Measurements from ENCODE around the gene IDH3A.
"Not testable (repeated sequence)": the region's sequence is repeated elsewhere in the genome, so short reads cannot be mapped to it uniquely, and the experiment has no call there.

IDH3A gene

DNA sequence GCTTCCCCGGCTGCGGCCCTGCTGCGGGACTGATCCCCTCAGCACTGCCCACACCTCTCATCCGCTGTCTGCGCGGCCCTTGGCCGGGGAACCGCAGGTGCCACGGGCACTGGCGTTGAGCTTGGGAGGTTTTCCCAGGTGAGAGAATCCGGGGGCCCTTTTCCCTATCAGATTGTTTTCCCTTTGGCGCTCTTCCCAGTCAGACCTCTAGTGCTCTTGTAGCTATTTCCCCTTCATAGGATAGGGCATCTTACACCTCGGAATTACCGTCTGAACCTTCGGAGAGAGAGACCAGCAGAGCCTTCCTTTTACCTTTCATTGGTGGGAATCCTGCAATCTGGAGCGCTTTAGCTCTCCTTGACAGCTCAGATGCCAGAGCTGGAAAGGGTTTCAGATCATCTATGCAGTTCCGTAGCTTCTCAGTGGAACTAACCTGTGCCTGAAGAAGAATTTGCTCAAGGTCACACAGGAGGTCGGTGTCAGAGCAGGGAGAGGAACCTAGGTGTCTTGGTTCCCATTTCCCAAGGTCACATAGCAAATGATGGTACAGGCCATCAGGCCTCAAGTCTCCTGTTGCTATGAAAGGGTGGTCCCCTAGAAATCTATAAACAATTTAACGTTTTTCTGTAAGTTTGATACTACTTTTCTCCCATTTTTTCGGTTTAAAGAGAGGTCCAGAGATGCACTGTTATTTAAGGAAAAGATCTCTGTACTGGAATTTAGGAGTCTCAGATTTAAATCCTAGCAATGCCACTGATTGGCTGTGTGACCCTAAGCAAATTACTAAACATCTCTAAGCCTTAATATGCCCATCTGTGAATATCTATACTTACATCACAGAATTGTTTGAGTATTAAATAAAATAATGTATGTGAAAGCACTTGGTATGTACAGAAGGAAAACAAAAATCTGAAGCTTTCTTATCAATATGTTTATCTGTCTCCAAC, 916 bp downstream of the IDH3A start:
- peak overlapping the region; percentile 77 for H3K4me3 ChIP-seq (ENCODE audit: extremely low read depth, insufficient read depth, low read length, poor library complexity, severe bottlenecking)
- WGBS, 2 experiments (ENCODE audit: insufficient coverage in 2 of 2): 17 to 22% methylated on average over 9 to 13 of the region's 20 CpGs
- H3K9me3 ChIP-seq (ENCODE audit: control insufficient read depth, low read length): no peaks in the 10 kb centered on the region
- no peak overlapping the region for H3K27ac ChIP-seq (ENCODE audit: low read depth, low read length, severe bottlenecking)
- no peaks in the 10 kb centered on the region for H3K36me3 ChIP-seq (ENCODE audit: control insufficient read depth, insufficient read depth, low read length)
- no peaks in the 10 kb centered on the region for H3K4me1 ChIP-seq (ENCODE audit: control insufficient read depth, insufficient read depth, low read length, poor library complexity, severe bottlenecking)

DNA sequence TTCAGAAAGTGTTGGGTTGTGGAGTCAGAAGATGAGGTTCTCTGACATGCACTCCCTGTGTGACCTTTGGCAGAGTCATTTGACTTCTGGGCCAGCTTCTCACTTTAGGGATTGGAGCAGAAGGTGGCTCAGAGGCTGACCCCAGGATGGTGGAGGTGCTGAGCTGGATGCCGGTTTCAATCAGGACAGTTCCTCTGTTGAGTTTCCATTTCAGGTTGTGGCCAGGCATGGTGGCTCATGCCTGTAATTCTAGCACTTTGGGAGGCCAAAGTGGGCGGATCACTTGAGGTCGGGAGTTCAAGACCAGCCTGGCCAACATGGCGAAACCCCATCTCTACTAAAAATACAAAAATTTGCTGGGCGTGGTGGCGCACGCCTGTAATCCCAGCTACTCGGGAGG, 1.9 kb downstream of the IDH3A start:
- not testable (repeated sequence) for H3K36me3 ChIP-seq (ENCODE audit: control insufficient read depth, insufficient read depth, low read length); H3K4me1 ChIP-seq (ENCODE audit: control insufficient read depth, insufficient read depth, low read length, poor library complexity, severe bottlenecking)
- WGBS, 2 experiments (ENCODE audit: insufficient coverage in 2 of 2): 100% methylated on average over 2 to 3 of the region's 8 CpGs

DNA sequence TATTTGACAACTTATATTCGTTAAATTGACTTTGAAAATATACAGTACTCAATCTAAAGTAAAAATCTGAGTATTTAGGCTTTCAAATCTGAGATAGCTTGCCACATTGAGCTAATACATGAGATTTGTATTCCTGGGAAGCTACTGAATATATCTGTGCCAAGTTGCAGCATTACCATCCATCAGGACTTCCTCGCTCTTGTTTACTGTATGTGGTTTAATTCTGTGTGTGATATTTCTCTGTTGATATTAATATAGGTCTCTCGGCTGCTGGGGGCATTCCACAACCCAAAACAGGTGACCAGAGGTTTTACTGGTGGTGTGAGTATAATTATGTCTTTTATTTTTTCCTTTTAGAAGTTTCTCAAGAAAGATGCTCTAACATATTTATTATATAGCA, 5.8 kb downstream of the IDH3A start:
- Histone ChIP-seq H3K9me3 (ENCODE audit: control insufficient read depth, low read length) (no peaks in the 10 kb centered on the region), H3K27ac (ENCODE audit: low read depth, low read length, severe bottlenecking) (no peak overlapping the region), H3K4me3 (ENCODE audit: extremely low read depth, insufficient read depth, low read length, poor library complexity, severe bottlenecking) (no peak overlapping the region), H3K4me1 (ENCODE audit: control insufficient read depth, insufficient read depth, low read length, poor library complexity, severe bottlenecking) (no peaks in the 10 kb centered on the region), H3K36me3 (ENCODE audit: control insufficient read depth, insufficient read depth, low read length) (peaks cover 20% of the 10 kb centered on the region)
- 100% methylated on average over 1 of the region's 3 CpGs; no CpG with 5 or more reads in 1 of the 2 experiments for WGBS, 2 experiments (ENCODE audit: insufficient coverage in 2 of 2)

More for the DNA sequence above, 1.9 kb downstream of the IDH3A start:
- H3K9me3 ChIP-seq (ENCODE audit: control insufficient read depth, low read length); H3K4me3 ChIP-seq (ENCODE audit: extremely low read depth, insufficient read depth, low read length, poor library complexity, severe bottlenecking); H3K27ac ChIP-seq (ENCODE audit: low read depth, low read length, severe bottlenecking): not testable (repeated sequence)

DNA sequence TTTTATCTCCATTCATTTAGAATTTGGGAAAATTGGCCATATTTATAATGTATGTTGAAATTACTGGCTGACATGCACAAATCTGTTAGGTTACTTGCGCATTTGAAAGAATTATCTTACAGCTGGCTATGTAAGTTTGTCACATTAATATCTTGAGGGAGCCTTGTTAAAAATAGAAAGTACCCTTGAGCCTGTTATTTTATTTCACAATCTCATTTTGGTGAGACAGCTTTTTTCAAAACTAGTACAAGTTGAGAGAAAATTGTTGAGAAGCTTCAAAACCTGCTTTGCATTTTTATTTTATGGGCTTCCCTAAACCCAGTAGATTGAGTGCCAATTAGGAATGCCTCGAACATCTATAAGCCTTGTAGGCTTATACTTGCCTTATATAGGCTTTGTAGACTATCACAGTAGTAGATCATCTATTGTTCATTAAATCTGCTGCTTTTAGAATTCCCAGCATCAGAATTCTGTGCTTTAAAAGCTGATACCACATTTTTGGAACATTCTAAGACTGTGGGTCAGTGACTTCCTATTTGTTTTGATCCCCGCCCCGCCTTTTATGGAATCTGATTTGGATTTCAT, 6.3 kb downstream of the IDH3A start:
- Histone ChIP-seq H3K4me3 (ENCODE audit: extremely low read depth, insufficient read depth, low read length, poor library complexity, severe bottlenecking) (no peak overlapping the region), H3K36me3 (ENCODE audit: control insufficient read depth, insufficient read depth, low read length) (peaks cover 22% of the 10 kb centered on the region), H3K4me1 (ENCODE audit: control insufficient read depth, insufficient read depth, low read length, poor library complexity, severe bottlenecking) (no peaks in the 10 kb centered on the region), H3K27ac (ENCODE audit: low read depth, low read length, severe bottlenecking) (no peak overlapping the region), H3K9me3 (ENCODE audit: control insufficient read depth, low read length) (no peaks in the 10 kb centered on the region)
- WGBS, 2 experiments (ENCODE audit: insufficient coverage in 2 of 2): no CpG with 5 or more reads among the region's 4 CpGs

DNA sequence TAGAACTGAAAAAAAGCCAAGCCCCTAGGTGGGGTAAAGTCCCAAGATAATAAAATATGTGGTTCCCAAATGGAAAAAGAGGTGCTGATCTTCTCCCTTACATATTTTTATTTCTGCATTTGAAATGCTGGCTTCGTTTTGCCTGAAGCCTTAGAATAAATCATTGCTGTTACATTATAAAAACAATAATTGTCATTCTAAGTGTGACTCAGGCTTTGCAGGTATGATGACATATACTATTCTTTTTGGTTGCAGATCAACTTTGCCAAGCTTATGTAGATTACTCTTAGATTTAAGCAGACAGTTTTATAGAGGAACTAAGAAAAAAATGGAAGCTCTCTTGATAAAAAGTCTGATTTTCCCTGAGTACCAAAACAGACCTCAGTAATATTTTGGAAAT, 7.5 kb downstream of the IDH3A start:
- no CpG with 5 or more reads among the region's 1 CpG for WGBS, 2 experiments (ENCODE audit: insufficient coverage in 2 of 2)

DNA sequence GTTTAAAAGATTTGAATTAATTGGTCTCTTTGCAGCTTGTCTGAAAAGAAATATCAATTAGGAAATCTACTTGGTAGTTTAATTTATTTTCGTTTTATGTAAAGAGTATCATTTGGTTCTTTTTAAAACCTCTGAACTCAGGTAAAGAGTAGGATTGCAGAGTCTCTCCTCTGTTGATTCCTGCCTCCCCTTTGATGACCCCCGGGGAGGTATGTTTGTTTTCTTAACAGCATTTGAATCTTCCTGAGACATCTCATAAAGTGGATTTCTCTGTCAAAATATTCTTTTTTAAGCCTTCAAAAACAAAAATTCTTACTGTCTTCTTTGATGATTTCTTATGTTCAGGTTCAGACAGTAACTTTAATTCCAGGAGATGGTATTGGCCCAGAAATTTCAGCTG, 8.0 kb downstream of the IDH3A start:
- Histone ChIP-seq H3K4me1 (ENCODE audit: control insufficient read depth, insufficient read depth, low read length, poor library complexity, severe bottlenecking) (no peaks in the 10 kb centered on the region), H3K4me3 (ENCODE audit: extremely low read depth, insufficient read depth, low read length, poor library complexity, severe bottlenecking) (no peak overlapping the region), H3K27ac (ENCODE audit: low read depth, low read length, severe bottlenecking) (no peak overlapping the region), H3K36me3 (ENCODE audit: control insufficient read depth, insufficient read depth, low read length) (peaks cover 36% of the 10 kb centered on the region), H3K9me3 (ENCODE audit: control insufficient read depth, low read length) (no peaks in the 10 kb centered on the region)
- no CpG with 5 or more reads among the region's 2 CpGs for WGBS, 2 experiments (ENCODE audit: insufficient coverage in 2 of 2)

More for the DNA sequence above, 7.5 kb downstream of the IDH3A start:
- Histone ChIP-seq H3K4me3 (ENCODE audit: extremely low read depth, insufficient read depth, low read length, poor library complexity, severe bottlenecking) (no peak overlapping the region), H3K4me1 (ENCODE audit: control insufficient read depth, insufficient read depth, low read length, poor library complexity, severe bottlenecking) (no peaks in the 10 kb centered on the region), H3K36me3 (ENCODE audit: control insufficient read depth, insufficient read depth, low read length) (peaks cover 30% of the 10 kb centered on the region), H3K9me3 (ENCODE audit: control insufficient read depth, low read length) (no peaks in the 10 kb centered on the region), H3K27ac (ENCODE audit: low read depth, low read length, severe bottlenecking) (no peak overlapping the region)

DNA sequence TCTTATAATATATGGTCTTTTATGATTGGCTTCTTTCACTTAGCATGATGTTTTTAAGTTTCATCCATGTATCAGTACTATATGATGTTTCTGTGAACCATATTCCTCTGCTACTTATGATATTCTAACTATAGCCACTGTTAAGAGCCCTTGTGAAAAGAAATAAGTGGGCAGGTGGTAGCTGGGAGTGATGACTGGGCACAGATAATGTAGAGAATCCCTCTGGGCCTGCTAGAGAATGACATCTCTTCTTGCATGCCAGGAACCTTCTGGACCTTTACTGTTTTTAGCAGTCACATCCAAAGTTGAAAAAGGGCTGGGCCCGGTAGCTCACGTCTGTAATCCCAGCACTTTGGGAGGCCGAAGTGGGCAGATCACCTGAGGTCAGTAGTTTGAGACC, 10.2 kb downstream of the IDH3A start:
- Histone ChIP-seq H3K4me1 (ENCODE audit: control insufficient read depth, insufficient read depth, low read length, poor library complexity, severe bottlenecking) (no peaks in the 10 kb centered on the region), H3K4me3 (ENCODE audit: extremely low read depth, insufficient read depth, low read length, poor library complexity, severe bottlenecking) (no peak overlapping the region), H3K36me3 (ENCODE audit: control insufficient read depth, insufficient read depth, low read length) (peaks cover 44% of the 10 kb centered on the region), H3K27ac (ENCODE audit: low read depth, low read length, severe bottlenecking) (no peak overlapping the region), H3K9me3 (ENCODE audit: control insufficient read depth, low read length) (no peaks in the 10 kb centered on the region)
- 88 to 96% methylated on average over 3 of the region's 3 CpGs for WGBS, 2 experiments (ENCODE audit: insufficient coverage in 2 of 2)

DNA sequence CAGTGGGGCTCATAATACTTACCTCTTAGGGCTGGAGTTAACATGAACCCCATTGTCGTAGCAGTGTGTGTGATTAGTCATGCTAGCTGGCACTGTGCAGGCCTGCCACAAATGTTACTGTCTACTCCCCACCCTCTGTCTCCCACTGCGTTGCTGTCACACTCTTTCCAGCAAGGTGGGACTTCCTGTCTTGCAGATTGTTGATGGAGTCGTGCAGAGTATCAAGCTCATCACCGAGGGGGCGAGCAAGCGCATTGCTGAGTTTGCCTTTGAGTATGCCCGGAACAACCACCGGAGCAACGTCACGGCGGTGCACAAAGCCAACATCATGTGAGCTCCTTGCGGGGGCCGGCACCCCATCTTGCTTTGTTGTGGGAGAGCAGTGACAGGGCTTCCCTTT, 12.9 kb downstream of the IDH3A start:
- Histone ChIP-seq H3K9me3 (ENCODE audit: control insufficient read depth, low read length) (no peaks in the 10 kb centered on the region), H3K27ac (ENCODE audit: low read depth, low read length, severe bottlenecking) (no peak overlapping the region), H3K36me3 (ENCODE audit: control insufficient read depth, insufficient read depth, low read length) (peaks cover 60% of the 10 kb centered on the region), H3K4me3 (ENCODE audit: extremely low read depth, insufficient read depth, low read length, poor library complexity, severe bottlenecking) (no peak overlapping the region), H3K4me1 (ENCODE audit: control insufficient read depth, insufficient read depth, low read length, poor library complexity, severe bottlenecking) (no peaks in the 10 kb centered on the region)
- WGBS, 2 experiments (ENCODE audit: insufficient coverage in 2 of 2): 91 to 97% methylated on average over 12 to 13 of the region's 13 CpGs

DNA sequence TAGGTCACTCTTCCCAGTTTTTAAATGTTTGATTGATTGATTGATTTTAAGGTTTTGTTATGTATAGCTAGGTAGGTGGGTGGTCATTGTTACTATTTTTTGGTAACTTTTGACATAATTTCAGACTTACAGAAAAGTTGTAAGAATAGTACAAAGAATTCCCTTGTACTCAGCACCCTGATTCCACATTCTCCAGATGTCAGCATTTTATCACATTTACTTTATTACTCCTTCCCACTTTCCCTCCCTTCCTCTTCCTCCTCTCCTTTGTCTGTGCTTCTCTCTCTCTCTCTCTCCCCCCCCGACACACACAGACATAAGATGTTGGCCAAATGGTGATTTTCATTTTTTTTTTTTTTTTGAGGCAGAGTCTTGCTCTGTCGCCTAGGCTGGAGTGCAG, 14.8 kb downstream of the IDH3A start:
- H3K4me3 ChIP-seq (ENCODE audit: extremely low read depth, insufficient read depth, low read length, poor library complexity, severe bottlenecking): no peak overlapping the region
- H3K36me3 ChIP-seq (ENCODE audit: control insufficient read depth, insufficient read depth, low read length): peaks cover 68% of the 10 kb centered on the region
- WGBS, 2 experiments (ENCODE audit: insufficient coverage in 2 of 2): no CpG with 5 or more reads among the region's 2 CpGs
- no peaks in the 10 kb centered on the region for H3K4me1 ChIP-seq (ENCODE audit: control insufficient read depth, insufficient read depth, low read length, poor library complexity, severe bottlenecking)
- no peak overlapping the region for H3K27ac ChIP-seq (ENCODE audit: low read depth, low read length, severe bottlenecking)
- no peaks in the 10 kb centered on the region for H3K9me3 ChIP-seq (ENCODE audit: control insufficient read depth, low read length)

DNA sequence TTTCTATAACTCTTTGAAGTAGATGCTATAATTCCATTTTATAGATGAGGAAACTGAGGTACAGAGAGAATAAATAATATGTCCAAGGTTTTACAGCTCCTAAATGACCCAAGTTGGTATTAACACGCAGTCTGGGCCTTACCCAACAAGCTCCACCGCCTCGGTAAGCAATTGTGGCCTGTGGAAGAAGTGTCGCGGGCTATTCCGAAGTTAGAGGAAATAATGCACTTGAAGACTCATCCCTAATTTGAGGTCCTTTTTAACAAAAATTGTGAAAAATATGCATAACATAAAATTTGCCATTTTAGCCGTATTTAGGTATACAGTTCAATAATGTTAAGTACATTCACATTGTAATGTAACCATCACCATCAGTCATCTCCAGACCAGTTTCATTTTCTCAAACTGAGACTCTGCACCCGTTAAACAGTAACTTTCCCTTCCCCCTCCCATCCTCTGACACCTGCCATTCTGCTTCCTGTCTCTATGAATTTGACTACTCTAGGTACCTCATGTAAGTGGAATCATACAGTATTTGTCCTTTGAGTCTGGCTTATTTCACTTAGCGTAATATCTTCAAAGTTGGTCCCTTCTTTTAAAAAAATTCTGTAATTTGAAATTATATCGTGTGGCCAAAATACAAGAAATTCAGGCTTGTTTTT, 18.2 kb downstream of the IDH3A start:
- H3K4me1 ChIP-seq (ENCODE audit: control insufficient read depth, insufficient read depth, low read length, poor library complexity, severe bottlenecking): no peaks in the 10 kb centered on the region
- peaks cover 71% of the 10 kb centered on the region for H3K36me3 ChIP-seq (ENCODE audit: control insufficient read depth, insufficient read depth, low read length)
- H3K9me3 ChIP-seq (ENCODE audit: control insufficient read depth, low read length): no peaks in the 10 kb centered on the region
- H3K27ac ChIP-seq (ENCODE audit: low read depth, low read length, severe bottlenecking): no peak overlapping the region
- H3K4me3 ChIP-seq (ENCODE audit: extremely low read depth, insufficient read depth, low read length, poor library complexity, severe bottlenecking): no peak overlapping the region
- 85 to 98% methylated on average over 4 to 6 of the region's 10 CpGs for WGBS, 2 experiments (ENCODE audit: insufficient coverage in 2 of 2)
